Activated CD4-positive, alpha-beta T cell treated with anti-CD3 and anti-CD28 coated beads, Interleukin-2, Interleukin-6, amounts not matched to agents 100 ng/mL and 50 ng/mL, durations not matched to agents 16 hours and 8 hours (primary cell): ENCODE data around the gene CENPL.

ENCODE experiments used
- DNase-seq: peaks from one replicate; pipeline ENCODE4 v3.0.0-alpha.2; 2020

The CENPL gene

GRCh38 chr1:173753830-173754229 lies 70.9 kb downstream of the CENPL start:
- no peak for DNase-seq
